B cell (primary cell): ENCODE measurements around the gene SCAND1.

Experiments
- EZH2 ChIP-seq: IDR thresholded peaks from 2 replicates; pipeline ENCODE4 v1.6.1; 2012; ENCODE audit warnings: borderline replicate concordance, low read depth, mild to moderate bottlenecking, moderate library complexity, low read length; ENCODE audit not compliant: insufficient read depth, poor library complexity, severe bottlenecking
- TF ChIP-seq, protein P1 (sequence below): fragments of 200-600 bp; IDR thresholded peaks from one replicate; pipeline ENCODE4 v1.8.0; 2022; ENCODE audit warnings: antibody characterized with exemption, mild to moderate bottlenecking

DNA sequence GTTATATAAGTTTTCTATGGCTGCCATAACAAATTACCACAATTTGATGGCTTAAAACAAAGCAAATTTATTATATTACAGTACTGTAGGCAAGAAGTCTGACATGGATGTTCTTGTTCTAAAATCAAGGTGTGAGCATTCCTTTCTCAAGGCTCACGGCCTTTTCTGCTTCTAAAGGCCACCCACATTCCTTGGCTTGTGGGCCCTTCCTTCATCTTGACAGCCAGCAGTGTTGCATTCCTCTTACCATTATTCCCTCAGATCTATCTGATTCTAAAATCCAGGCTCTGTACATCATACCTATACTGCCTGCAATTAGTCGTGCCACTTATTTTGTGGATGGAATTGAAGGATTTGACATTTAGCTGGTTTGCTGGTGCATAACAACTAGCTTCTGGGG lies 17.7 kb upstream of the SCAND1 start:
- TF ChIP-seq, protein P1, sequence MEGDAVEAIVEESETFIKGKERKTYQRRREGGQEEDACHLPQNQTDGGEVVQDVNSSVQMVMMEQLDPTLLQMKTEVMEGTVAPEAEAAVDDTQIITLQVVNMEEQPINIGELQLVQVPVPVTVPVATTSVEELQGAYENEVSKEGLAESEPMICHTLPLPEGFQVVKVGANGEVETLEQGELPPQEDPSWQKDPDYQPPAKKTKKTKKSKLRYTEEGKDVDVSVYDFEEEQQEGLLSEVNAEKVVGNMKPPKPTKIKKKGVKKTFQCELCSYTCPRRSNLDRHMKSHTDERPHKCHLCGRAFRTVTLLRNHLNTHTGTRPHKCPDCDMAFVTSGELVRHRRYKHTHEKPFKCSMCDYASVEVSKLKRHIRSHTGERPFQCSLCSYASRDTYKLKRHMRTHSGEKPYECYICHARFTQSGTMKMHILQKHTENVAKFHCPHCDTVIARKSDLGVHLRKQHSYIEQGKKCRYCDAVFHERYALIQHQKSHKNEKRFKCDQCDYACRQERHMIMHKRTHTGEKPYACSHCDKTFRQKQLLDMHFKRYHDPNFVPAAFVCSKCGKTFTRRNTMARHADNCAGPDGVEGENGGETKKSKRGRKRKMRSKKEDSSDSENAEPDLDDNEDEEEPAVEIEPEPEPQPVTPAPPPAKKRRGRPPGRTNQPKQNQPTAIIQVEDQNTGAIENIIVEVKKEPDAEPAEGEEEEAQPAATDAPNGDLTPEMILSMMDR = no peak
- TF ChIP-seq EZH2 = no peak
